K562 (cell line): Measurements from ENCODE around the gene MZB1. TPM values are rescaled to one million over a fixed set of nuclear protein-coding genes. Genes with fewer than 3 reads are reported as not detected.

Experiments used
- HMG20B ChIP-seq: fragments of 250-450 bp; sonication (Bioruptor Pico); IDR thresholded peaks from 2 replicates; pipeline ENCODE4 v1.5.0; 2021; ENCODE audit warnings: mild to moderate bottlenecking
- KDM4B ChIP-seq, 2 experiments: fragments of 450-650 bp in 1 of 2; sonication (generic) in 1 of 2; IDR thresholded peaks; 2 replicates each; pipeline ENCODE4 v1.6.1; 2016 to 2017; ENCODE audit warnings: borderline replicate concordance in 2 of 2, antibody characterized with exemption in 1 of 2, low read depth in 1 of 2, mild to moderate bottlenecking in 1 of 2
- SMC3 ChIP-seq: conservative IDR thresholded peaks from 2 replicates; pipeline ENCODE4 v1.6.1; 2011; ENCODE audit warnings: low read depth, low read length, improper control_type of control experiment; ENCODE audit not compliant: insufficient read depth
- SRF ChIP-seq, 2 experiments: fragments of 250-450, 450-650 bp in 1 of 2; sonication (Bioruptor Pico) in 1 of 2; sonication (generic) in 1 of 2; formaldehyde crosslinking; IDR thresholded peaks; 2 replicates each; pipeline versions ENCODE4 v1.5.0 to v1.5.1; 2020 to 2022; ENCODE audit warnings: mild to moderate bottlenecking in 1 of 2, missing genetic modification reagents in 1 of 2
- ZFX ChIP-seq: sonication (generic); formaldehyde crosslinking; IDR thresholded peaks from 2 replicates; pipeline ENCODE4 v1.8.0; 2022; ENCODE audit warnings: mild to moderate bottlenecking, missing genetic modification reagents, moderate library complexity
- ZNF395 ChIP-seq: fragments of 200-800 bp; sonication (Bioruptor generic); IDR thresholded peaks from 2 replicates; pipeline ENCODE4 v1.6.1; 2017; ENCODE audit warnings: missing genetic modification characterization, missing compliant biosample characterization
- polyA plus RNA-seq, 8 experiments: library from polyadenylated mRNA; depleted of rRNA in 4 of 8; stranded (reverse) in 5 of 8; unstranded in 3 of 8; fragments of >200 nt; fragmentation: Nextera tagmentation in 2 of 8; fragmentation: Illumina TruSeq in 1 of 8; extraction: Ambion mirVana in 2 of 8; extraction: Trizol in 1 of 8; gene quantifications; 2 replicates each; pipeline versions ENCODE4 v1.2.1 to v1.2.3, GENCODE V29; 2011 to 2014; ENCODE audit warnings: inconsistent platforms in 1 of 8, missing spikeins in 1 of 8
- total RNA-seq, 7 experiments: library from RNA; depleted of rRNA in 6 of 7; stranded (reverse); fragments of >200 nt in 6 of 7; fragmentation: Illumina TruSeq in 2 of 7; extraction: Trizol in 2 of 7; gene quantifications; 2 replicates each; pipeline versions ENCODE4 v1.2.1 to v1.2.3, GENCODE V29; 2011 to 2021; ENCODE audit warnings: low replicate concordance in 1 of 7
- TF ChIP-seq, protein P1 (sequence below), 2 experiments: fragments of 450-650 bp in 1 of 2; sonication (generic) in 1 of 2; formaldehyde crosslinking in 1 of 2; IDR thresholded peaks; 2 replicates each; pipeline versions ENCODE4 v1.7.1 to v1.9.0; 2016 to 2022; ENCODE audit warnings: inconsistent platforms in 1 of 2, mild to moderate bottlenecking in 1 of 2, missing genetic modification reagents in 1 of 2
- TF ChIP-seq, protein P2 (sequence below): sonication (generic); formaldehyde crosslinking; IDR thresholded peaks from 2 replicates; pipeline ENCODE4 v1.8.1; 2023; ENCODE audit warnings: mild to moderate bottlenecking, missing genetic modification reagents

MZB1 gene
- total and polyA plus RNA-seq, 9 of the 15 experiments (the other 6 are each of a cell fraction or from before 2014, with no cell fraction given): 0.13 to 0.31 TPM; not detected in 7

- TF ChIP-seq SRF (CRISPR knock-in tag; IDR thresholded peaks at IDR 0.05) (no peak), ZFX (CRISPR knock-in tag) (peak; percentile 27; the same call in 1 of the 2 replicates), SMC3 (peak; percentile 74), KDM4B (IDR thresholded peaks at IDR 0.05; ENCODE audit: borderline replicate concordance in 2 of 2, low read depth in 1 of 2) (no peak), ZNF395 (CRISPR knock-in tag) (no peak), HMG20B (CRISPR knock-in tag) (no peak)
- TF ChIP-seq, protein P1, sequence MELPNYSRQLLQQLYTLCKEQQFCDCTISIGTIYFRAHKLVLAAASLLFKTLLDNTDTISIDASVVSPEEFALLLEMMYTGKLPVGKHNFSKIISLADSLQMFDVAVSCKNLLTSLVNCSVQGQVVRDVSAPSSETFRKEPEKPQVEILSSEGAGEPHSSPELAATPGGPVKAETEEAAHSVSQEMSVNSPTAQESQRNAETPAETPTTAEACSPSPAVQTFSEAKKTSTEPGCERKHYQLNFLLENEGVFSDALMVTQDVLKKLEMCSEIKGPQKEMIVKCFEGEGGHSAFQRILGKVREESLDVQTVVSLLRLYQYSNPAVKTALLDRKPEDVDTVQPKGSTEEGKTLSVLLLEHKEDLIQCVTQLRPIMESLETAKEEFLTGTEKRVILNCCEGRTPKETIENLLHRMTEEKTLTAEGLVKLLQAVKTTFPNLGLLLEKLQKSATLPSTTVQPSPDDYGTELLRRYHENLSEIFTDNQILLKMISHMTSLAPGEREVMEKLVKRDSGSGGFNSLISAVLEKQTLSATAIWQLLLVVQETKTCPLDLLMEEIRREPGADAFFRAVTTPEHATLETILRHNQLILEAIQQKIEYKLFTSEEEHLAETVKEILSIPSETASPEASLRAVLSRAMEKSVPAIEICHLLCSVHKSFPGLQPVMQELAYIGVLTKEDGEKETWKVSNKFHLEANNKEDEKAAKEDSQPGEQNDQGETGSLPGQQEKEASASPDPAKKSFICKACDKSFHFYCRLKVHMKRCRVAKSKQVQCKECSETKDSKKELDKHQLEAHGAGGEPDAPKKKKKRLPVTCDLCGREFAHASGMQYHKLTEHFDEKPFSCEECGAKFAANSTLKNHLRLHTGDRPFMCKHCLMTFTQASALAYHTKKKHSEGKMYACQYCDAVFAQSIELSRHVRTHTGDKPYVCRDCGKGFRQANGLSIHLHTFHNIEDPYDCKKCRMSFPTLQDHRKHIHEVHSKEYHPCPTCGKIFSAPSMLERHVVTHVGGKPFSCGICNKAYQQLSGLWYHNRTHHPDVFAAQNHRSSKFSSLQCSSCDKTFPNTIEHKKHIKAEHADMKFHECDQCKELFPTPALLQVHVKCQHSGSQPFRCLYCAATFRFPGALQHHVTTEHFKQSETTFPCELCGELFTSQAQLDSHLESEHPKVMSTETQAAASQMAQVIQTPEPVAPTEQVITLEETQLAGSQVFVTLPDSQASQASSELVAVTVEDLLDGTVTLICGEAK (IDR thresholded peaks at IDR 0.05): no peak
- TF ChIP-seq, protein P1 (CRISPR knock-in tag; IDR thresholded peaks at IDR 0.05): no peak
- TF ChIP-seq, protein P2, sequence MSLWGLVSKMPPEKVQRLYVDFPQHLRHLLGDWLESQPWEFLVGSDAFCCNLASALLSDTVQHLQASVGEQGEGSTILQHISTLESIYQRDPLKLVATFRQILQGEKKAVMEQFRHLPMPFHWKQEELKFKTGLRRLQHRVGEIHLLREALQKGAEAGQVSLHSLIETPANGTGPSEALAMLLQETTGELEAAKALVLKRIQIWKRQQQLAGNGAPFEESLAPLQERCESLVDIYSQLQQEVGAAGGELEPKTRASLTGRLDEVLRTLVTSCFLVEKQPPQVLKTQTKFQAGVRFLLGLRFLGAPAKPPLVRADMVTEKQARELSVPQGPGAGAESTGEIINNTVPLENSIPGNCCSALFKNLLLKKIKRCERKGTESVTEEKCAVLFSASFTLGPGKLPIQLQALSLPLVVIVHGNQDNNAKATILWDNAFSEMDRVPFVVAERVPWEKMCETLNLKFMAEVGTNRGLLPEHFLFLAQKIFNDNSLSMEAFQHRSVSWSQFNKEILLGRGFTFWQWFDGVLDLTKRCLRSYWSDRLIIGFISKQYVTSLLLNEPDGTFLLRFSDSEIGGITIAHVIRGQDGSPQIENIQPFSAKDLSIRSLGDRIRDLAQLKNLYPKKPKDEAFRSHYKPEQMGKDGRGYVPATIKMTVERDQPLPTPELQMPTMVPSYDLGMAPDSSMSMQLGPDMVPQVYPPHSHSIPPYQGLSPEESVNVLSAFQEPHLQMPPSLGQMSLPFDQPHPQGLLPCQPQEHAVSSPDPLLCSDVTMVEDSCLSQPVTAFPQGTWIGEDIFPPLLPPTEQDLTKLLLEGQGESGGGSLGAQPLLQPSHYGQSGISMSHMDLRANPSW (CRISPR knock-in tag): no peak
These were observed 4.4 kb downstream of the MZB1 start (continued) for GRCh38 chr5:139385061-139386049.
